ENCODE data around the gene ZBTB24. TPM values are rescaled to one million over a fixed set of nuclear protein-coding genes. Genes with fewer than 3 reads are reported as not detected.

Gene ZBTB24
- total RNA-seq, 4 donors from 2014 or later = 7.0 to 10.9 (median 9.0) TPM

DNA sequence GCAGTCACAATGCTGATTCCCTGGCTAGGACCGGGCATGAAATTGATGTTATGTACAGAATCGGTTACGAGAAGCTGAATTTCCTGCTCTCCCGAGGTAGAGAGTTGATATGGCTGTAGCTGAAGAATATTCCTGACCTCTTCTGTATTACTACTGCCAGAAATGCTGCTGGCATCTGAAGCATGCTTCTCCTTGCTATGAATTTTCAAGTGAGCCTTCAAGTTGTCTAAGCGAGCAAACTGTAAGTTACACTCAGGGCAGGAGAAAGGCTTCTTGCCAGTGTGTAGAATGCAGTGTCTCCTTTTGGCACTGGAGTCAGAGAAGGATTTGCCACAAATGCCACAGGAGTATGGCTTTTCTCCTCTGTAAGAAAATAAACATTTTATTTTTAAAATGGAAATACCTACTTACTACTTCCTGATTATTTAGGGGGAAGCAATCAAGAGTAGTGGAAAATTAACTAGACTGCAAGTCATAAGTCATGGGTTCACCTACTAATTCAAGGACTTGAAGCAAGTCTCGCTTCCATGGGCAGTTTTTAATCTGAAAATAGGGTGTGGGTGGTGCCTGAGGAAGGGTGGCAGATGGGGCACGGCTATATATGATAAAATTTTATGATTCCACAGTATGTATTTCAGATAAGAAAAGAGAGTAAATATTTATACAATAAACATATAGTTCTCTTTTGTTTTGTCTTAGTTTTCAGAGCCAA is 16.7 kb downstream of the ZBTB24 start:
- TF ChIP-seq CTCF (IDR thresholded peaks at IDR 0.05; ENCODE audit: low read depth) = no peak

GRCh38 chr6:109465772-109466171 is 17.2 kb downstream of the ZBTB24 start:
- TF ChIP-seq CTCF (IDR thresholded peaks at IDR 0.05; ENCODE audit: low read depth) = no peak

- TF ChIP-seq CTCF (IDR thresholded peaks at IDR 0.05; ENCODE audit: low read depth) = no peak
Observed at GRCh38 chr6:109461733-109462526, 21.1 kb downstream of the ZBTB24 start.

DNA sequence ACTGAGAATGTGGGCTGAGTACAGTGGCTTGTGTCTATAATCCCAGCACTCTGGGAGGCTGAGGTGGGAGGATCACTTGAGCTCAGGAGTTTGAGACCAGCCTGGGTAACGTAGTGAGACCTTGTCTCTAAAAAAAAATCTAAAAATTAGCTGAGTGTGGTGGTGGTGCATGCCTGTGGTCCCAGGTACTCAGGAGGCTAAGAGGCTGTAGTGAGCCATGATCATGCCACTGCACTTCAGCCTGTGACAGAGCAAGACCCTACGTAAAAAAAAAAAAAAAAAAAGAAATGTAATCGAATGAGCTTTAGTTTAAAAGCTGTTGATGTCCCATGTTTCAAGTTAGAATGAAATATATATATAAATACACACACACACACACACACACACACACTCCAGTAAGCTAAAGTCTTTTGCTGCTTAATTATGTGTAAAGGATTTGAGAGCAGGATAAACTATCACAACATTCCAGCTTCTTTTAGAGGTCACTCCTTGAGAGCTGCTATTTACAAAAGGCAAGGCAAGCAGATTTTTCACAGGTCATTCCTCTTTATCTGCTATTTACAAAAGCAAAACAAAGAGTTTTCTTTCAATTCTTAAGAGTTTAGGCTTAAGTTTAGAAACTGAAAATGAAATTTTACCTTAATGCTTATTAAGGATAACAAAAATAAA is 22.7 kb downstream of the ZBTB24 start:
- TF ChIP-seq CTCF (IDR thresholded peaks at IDR 0.05; ENCODE audit: low read depth) = no peak

GRCh38 chr6:109458774-109459531 is 24.1 kb downstream of the ZBTB24 start:
- TF ChIP-seq CTCF (IDR thresholded peaks at IDR 0.05; ENCODE audit: low read depth) = no peak

- no peak for TF ChIP-seq CTCF (IDR thresholded peaks at IDR 0.05; ENCODE audit: low read depth)
Observed at GRCh38 chr6:109457562-109457996, 25.4 kb downstream of the ZBTB24 start.
